ENCODE results near the gene GRIK1.

Gene GRIK1

DNA sequence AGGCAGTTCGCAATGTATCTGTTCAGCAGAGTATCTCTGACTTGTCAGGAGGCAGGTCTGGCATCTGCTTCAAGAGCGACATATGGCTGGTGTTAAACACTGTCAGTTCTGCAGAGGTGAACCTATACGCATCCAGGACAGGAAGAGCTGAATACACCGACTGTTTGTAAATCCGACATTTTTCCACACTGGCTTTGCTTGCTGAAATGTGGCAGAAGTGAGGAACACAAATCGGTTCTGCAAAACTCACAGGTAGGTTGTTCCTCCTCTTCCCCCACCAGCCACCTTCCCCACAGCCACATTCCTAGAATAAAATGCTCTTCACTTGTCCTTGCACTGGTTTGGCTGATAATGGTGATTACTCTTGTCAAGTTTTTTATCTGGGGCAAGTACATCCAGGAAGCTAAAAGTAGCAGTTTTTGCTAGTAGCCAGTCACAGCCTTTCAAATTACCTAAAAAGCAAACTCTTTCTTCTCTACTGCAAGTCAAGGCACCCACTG lies 289.2 kb downstream of the GRIK1 start:
- in situ Hi-C loops (cut with MboI; ENCODE audit: low sequenced_read_pairs) = no loop called here

DNA sequence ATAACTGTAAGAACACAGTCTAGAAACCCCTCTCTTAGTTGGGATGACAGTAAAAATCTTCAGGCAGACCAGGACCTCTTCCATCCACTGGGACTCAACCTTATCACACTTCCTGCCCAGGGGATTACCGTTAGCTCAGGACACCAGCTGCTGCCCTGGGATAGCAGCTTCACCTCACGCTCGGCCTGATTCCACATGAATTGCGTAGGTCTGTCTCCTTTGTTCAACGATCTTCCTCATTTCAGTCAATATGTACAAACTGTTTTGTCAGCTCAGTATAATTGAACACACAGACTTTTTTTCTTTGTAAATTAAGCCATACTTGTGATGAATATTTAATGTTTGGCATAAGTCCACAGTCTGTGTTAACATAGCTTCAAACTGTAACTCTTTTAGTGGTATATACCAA lies 290.4 kb downstream of the GRIK1 start:
- in situ Hi-C loops (cut with MboI; ENCODE audit: low sequenced_read_pairs) = no loop called here

DNA sequence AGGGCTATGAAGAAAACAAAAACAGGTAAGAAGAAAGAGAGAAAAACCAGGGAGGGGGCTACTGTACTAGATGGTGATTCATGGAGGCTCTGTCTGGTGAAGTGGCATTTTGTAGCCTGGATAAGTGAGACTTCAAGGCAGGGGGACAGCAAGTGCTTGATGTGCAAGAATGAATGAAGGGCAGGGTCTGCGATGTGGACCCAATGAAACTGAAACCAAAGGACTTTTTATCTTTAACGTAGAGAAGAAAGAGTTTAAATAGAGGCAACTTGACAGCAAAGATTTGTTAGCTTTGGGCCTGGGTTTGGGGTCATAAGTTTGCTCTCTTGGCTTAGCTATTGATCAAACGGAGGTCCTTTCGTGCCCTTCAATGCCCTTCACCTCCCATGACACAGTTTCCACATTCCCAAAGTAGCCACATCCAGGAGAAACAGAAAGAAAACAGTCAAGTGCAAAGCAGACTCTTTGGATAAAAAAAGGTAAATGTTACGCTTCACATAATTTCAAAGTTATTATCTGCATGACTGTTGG lies 291.0 kb downstream of the GRIK1 start:
- in situ Hi-C loops (cut with MboI; ENCODE audit: low sequenced_read_pairs) = no loop called here

DNA sequence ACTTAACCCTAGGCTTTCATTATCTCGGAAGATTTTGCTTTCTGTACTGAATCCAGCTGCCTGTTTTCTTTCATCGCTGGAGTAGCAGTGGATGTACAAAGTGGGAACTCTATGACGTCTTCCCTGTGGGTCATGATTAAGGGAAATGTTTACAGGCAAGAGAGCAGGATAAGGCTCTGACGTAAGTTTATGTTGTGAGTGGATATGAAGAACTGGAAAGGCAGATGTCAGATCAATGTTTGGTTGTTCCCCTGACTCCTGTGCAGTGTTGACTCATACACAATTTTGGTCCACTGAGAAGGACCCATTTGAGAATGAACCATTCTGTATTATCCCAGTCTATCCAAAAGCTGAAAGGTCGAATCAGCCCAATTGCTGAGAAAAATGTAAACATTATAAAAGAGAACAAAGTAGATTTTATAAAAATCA lies 292.4 kb downstream of the GRIK1 start:
- in situ Hi-C loops (cut with MboI; ENCODE audit: low sequenced_read_pairs) = no loop called here

DNA sequence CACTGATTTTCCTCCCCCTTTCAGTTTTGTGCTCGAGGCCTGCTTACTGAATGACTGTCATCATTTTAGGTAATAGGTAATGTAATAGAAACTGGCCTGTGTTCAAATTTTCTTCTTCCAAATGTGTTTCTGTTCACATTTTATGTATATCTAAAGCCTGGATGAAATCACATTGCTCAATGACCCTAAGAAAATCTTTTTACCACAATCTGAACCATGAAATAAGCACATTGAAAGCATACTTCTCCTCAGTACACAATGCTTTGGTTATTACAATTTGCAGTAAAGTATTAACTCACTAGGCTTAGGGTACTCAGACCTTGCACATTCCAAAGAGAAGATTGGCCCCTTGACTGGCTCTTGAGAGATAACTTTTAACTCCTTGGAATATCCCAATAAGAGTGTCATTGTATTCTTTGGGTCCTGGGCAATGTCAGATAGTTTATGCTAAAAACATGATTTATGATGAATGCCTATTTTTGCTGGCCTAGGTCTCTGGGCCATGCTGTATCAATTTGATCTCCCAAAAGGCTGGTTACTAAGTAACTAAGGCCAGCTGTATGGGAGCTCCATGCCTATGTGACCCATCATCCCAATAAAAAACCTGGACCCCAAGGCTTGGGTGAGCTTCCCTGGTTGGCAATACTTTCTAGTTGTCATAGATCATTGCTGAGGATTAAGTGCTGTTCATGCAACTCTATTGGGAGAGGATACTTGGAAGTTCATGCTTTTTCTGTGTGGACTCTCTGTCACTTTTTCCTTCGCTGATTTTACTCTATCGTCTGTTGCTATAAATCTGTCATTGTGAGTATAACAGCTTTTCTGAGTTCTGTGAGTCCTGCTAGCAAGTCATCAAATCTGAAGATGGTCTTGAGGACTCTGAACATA lies 293.9 kb downstream of the GRIK1 start:
- in situ Hi-C loops (cut with MboI; ENCODE audit: low sequenced_read_pairs) = no loop called here

DNA sequence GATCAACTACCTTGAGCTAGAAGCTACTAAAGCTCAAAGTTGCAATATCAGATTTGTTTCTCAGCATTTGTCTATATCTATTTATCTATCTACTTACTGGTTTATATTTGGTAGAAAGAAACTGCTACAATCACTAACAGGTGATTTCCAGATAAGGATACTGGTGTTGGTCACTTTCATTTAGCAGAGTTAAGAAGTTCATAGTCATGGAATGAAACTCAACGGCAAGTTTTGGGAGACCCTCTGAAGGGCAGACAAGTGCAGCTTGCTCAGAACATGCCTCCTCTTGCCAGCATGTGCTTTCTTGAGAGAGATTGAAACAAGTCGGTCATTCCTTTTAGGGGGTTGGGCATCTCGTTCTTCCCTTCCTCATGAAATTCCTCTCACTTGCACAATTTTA lies 296.5 kb downstream of the GRIK1 start:
- in situ Hi-C loops (cut with MboI; ENCODE audit: low sequenced_read_pairs) = no loop called here

DNA sequence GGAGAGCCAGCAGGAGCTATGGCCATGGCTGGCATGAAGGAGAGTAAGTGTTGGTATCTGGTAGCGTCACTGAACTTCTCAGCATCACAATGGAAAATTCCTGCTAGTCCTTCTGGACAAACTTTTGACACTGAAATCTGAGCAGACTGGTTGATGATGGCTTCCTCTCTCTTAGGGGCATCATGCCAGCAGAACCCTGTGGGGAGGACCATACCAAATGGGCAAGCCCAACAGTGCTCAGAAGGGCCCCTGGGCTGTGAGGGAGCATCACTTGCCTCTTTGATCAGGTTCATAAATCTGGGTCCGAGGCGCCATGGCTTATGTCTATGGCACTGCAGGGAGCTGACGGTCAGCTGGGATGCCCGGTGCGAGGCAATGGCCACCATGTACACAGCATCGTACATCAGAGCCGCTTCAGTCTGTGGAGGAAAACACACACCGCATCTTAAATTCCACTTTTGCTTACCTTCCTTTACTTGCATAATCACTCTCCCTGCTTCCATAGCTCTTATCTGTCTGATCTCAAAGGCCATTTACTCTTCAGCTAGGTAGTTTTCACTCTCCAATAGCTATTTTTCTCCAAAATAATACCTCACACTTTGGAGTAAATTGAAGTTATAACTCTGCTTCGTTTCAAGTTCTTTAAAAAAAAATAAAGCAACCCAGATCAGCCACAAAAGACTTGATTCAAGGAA lies 297.1 kb downstream of the GRIK1 start:
- in situ Hi-C loops (cut with MboI; ENCODE audit: low sequenced_read_pairs) = no loop called here

DNA sequence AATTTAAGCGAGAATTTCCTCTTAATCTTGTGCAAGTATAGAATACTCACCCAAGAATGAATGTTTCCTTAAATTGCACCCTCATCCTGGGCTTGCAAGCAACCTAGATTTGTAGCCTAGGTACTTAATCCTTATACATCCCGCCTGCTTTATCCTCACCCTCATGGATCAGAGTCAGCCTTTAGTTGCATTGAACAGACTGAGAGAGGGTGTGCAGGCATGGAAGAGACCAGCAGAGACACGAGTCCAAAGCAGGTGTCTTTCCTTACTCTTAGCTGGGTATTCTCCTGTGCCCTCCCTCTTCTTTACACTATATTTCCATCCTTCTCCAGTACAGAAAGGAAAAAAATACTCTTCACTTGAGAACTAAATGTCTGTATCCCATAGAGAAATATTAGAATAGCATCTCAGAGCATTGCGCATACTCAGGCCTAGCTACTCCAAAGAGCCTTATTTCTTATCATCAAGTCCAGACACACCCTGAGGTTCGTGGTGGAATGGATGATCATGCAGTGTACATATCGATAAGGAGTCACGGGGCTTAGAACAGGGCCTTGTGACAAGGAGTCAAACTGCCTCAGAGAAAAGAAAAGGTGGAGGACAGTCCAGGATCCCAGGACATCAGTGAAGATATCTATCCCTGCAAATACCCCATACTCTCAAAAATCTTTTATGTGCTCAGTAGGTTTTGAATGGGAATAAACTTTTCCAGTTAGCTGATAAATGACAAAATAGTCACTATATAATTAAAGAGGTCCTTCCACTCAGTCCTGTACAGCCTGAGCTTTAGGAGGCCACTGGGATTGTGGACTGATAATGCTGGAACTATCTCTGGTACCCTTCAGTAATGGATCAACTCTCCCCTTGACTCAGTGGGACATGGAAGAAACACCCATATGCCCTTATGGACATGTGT lies 297.9 kb downstream of the GRIK1 start:
- in situ Hi-C loops (cut with MboI; ENCODE audit: low sequenced_read_pairs) = no loop called here

DNA sequence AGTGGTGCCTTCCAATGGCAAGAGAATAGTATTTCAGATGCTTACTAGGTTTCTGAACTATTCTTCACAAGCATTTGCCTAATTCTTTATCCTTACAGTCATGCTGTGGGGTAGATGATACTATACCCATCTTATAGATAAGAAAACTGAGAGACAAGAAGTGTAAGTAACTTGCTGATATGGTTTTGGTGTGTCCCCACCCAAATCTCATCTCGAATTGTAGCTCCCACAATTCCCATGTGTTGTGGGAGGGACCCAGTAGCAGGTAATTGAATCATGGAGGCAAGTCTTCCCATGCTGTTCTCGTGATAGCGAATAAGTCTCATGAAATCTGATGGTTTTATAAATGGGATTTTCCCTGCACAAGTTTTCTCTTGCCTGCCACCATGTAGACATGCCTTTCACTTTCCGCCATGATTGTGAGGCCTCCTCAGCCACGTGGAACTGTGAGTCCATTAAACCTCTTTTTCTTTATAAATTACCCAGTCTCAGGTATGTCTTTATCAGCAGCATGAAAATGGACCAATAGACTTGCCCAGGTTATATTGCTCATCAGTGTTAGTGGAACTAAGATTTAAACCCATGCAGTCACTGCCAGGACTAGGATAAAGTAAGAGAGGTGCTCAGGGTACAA lies 298.7 kb downstream of the GRIK1 start:
- in situ Hi-C loops (cut with MboI; ENCODE audit: low sequenced_read_pairs) = no loop called here

DNA sequence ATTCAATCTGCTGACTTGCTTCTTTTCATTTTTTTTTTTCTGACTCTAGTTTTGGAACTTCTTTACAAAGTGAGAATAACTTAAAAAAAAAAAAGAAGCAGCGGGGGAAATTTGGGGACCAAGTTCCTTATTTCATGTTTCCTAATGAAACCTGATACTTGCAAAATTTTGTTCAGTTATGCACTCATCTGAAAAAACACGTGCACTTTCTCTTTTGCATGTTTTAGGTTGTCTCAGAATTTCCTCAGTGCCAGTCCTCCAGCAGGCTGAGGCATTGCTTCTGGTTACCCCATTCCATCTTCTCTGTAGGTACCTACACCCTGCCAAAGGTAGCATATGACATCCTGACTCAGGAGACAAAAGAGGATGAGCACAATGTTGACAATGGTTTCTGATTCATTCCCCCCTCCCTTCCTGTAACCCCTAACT lies 299.7 kb downstream of the GRIK1 start:
- in situ Hi-C loops (cut with MboI; ENCODE audit: low sequenced_read_pairs) = no loop called here

DNA sequence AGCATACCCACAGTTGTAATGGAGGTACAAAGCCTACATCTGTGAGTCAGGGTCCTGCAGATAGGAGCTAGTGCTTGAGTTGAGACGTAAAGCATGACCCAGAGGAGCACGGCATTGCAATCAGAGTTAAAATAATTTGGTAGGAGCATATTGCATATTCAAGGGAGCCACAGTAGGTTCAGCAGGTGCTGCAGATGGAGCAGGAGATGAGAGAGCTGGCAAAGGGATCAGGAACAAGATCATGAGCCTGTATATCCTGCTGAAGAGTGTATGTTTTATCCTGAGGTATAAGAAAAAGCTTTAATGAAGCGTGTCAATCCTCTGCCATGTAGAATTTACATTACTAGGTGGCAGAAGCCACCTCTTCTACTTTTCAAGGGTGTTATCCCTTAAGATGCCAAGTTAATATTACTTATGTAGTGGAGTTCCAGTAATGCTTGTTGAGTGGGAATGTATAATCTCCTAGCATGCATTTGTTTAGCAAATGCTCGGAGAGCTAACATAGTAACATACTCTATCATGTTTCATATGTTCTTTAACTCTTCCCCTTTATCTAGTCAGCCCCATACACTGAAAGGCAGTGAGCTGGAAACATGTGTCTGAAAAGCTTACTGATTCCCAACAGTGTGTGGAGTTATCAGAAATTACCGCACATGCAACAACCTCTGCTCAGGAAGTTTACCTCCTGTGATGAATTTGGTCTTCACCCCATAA lies 300.3 kb downstream of the GRIK1 start:
- in situ Hi-C loops (cut with MboI; ENCODE audit: low sequenced_read_pairs) = no loop called here

DNA sequence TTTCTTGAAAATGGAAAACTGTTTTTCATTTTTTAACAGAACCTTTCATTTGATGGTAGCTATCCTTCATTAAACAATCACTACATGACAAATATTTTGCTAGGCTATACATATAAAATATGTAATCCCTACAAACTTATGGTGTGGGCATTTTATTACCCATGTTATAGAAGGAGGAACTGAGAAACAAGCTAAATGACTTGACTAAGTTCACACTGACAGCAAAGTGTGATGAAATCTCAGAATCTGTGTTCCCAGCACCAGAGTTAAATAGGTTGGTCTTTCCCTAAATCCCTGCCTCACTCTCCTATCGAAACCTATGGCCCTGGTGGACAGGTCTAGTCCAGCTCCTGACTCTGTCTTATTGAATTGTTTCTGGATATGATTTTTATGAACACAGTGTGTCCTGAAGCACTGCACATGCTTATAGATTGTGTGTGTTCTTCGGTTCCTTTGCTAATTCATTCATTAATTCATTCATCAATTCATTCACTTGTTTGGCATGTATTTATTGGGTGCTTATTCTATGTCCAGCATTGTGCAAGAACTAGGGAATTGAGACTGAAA lies 301.0 kb downstream of the GRIK1 start:
- in situ Hi-C loops (cut with MboI; ENCODE audit: low sequenced_read_pairs) = no loop called here

DNA sequence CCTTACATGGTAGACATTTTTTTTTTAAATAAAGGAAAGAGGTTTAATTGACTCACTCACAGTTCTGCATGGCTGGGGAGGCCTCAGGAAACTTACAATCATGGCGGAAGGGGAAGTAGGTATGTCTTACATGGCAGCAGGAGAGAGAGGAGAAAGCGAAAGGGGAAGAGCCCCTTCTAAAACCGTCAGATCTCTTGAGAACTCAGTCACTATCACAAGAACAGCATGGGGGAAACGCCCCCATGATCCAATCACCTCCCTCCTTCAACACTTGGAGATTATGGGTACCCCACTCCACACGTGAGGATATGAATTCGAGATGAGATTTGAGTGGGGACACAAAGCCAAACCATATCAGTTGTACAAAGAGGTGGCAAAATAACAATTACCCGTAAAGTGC lies 301.7 kb downstream of the GRIK1 start:
- in situ Hi-C loops (cut with MboI; ENCODE audit: low sequenced_read_pairs) = no loop called here

DNA sequence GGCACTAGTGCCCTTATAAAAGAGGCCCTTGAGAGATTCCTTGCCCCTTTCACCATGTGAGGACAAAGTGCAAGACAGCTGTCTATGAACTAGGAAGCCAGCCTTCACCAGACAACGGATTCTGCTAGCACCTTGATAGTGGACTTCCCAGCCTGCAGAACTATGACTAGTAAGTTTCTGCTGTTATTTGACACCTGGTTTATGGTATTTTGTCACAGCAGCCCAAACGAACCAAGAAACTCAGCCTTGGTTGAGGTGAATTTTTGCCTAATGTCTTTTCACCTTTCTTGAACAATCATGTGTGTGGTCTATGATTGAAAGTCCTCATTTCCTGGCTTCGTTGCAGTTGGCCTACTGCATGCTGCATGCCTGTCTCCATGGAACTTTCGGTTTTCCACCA lies 302.2 kb downstream of the GRIK1 start:
- in situ Hi-C loops (cut with MboI; ENCODE audit: low sequenced_read_pairs) = no loop called here

DNA sequence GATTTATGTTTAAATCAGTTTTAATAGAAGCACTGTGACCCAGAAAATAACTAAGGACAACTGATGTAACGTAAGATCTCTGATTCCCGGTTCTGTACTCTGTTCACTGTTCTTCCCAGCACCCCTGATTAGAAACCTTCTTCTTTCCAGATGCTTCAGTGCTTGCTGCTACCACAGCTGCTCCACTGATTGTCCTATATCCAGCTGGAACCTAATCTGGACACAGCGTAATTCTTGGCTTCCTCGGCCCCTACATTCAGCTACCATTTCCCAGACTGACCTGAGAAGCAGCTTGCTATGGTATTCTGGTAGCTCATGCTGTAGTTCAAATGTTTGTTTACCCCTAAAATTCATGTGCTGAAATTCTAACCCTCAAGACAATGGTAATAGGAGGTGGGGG lies 302.7 kb downstream of the GRIK1 start:
- in situ Hi-C loops (cut with MboI; ENCODE audit: low sequenced_read_pairs) = no loop called here

DNA sequence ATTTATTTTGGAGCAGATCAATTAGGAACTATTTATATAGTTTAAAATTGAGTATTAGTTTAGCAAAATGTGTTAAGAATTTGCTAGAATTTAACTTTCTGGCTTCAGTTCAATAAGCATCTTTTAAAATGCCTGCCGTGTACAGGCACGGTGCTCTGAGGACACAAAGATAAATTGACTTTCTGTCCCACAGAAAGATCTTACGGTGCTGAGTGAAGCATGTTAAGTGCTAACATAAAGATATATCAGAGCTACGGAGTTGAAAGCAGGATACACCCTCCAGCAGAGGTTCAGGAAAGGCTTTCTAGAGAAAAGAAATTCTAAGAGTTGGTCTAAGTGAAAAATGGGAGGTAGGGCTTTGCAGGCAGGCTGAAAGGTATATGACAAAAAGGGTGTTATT lies 305.4 kb downstream of the GRIK1 start:
- in situ Hi-C loops (cut with MboI; ENCODE audit: low sequenced_read_pairs) = no loop called here

DNA sequence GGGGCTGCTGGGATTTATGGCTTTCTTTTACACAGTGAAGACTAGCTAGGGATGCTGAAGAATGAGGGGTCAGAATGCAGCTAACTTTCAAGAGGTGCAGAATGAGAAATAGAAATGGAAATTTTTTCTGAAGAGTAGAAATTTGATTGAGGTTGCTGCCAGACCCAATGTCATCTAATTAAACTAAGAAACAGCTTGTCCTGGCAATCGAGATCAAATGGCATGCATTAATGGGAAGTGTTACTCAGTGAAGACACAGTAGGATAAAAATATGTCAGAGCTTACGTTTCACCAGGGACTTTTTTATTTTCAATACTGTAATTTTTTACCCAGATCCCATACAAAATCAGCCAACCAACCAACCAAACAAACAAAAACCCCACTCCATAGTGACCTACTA lies 306.0 kb downstream of the GRIK1 start:
- in situ Hi-C loops (cut with MboI; ENCODE audit: low sequenced_read_pairs) = no loop called here

DNA sequence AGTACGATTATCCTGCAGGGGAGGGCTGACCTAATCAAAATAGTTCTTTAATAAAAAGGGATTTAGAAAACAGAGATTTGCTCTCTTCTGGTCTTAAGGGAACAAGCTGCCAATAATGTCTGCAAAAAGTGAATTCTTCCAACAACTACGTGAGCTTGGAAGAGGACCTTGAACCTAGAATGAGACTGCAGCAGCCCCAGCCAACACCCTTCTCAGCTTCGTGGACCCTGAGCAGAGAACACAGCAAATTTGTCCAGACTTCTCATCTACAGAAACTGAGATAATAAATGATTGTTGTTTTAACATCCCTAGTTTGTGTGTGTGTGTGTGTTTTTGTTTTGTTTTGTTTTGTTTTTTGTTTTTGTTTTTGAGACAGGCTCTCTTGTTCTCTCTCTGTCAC lies 309.4 kb downstream of the GRIK1 start:
- in situ Hi-C loops (cut with MboI; ENCODE audit: low sequenced_read_pairs) = no loop called here

DNA sequence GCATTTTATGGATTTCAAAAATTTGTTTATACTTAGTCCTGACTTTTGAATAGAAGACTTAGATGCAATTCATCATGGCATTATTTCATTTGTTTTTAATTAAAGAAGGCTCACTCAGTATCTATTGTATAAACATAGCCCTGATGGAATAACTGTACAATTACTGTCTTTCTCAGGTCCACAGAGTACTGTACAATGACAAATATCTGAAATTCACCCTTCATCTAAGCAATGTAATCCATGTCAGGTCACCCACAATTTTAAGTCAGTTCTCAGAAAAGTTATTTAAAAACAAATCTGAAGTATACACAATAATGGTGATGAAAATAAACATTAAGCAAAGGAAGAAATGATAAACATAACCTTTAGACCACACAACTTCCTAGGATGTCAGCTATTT lies 311.9 kb downstream of the GRIK1 start:
- in situ Hi-C loops (cut with MboI; ENCODE audit: low sequenced_read_pairs) = no loop called here
